ENCODE results near the gene THBS2.

DNA sequence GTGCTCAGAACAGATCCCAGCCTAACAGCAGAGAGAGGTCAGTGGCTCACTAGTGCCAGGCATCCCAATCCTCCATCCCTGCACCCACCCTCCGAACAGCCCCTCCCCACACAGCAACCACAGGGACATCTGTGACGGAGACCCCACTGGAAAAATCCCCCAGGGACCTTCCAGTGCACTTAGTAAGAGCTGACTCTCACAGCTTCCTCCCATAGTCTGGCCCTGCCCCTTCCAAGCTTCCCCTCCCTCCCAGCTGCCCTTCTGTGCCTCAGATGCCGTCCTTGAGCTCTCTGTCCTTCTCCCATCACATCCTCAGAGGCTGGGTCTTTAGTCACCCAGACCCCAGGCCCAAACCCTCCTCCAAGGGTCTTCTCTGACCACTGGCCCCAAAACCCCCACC, 9.7 kb upstream of the THBS2 start:
- no peak for TF ChIP-seq POLR2A (IDR thresholded peaks at IDR 0.05)
- TF ChIP-seq, protein P1, sequence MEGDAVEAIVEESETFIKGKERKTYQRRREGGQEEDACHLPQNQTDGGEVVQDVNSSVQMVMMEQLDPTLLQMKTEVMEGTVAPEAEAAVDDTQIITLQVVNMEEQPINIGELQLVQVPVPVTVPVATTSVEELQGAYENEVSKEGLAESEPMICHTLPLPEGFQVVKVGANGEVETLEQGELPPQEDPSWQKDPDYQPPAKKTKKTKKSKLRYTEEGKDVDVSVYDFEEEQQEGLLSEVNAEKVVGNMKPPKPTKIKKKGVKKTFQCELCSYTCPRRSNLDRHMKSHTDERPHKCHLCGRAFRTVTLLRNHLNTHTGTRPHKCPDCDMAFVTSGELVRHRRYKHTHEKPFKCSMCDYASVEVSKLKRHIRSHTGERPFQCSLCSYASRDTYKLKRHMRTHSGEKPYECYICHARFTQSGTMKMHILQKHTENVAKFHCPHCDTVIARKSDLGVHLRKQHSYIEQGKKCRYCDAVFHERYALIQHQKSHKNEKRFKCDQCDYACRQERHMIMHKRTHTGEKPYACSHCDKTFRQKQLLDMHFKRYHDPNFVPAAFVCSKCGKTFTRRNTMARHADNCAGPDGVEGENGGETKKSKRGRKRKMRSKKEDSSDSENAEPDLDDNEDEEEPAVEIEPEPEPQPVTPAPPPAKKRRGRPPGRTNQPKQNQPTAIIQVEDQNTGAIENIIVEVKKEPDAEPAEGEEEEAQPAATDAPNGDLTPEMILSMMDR (IDR thresholded peaks at IDR 0.05), result no peak

All from Peyer's patch (tissue), 4 donors.